ENCODE data around the gene RBMS3. TPM values are rescaled to one million over a fixed set of nuclear protein-coding genes. Genes with fewer than 3 reads are reported as not detected.

RBMS3 gene
- total RNA-seq, 1 experiment from 2014 or later, result 7.4 TPM

DNA sequence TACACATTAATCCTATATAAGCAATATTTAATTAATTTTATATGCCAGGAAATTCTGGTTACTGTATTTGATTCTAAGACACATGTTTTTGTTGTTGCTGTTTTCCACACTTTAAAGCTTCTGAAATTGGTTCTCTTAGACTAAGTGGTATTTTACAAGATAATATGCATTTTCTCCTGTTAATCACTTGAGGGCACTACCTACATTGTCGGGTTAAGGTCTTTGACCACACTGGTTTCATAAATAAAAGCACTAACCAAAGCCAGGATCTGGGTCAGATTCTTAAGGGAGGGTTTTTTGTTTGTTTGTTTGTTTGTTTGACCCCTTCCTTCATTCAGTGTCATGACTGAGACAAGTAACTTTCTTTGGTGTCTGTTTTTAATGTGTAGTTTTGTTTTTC, 590.2 kb downstream of the RBMS3 start:
- H3K27me3 Mint-ChIP-seq (ENCODE audit: insufficient read depth, unreplicated experiment), result no peaks in the 10 kb centered on the region
- no peak for TF ChIP-seq CTCF (IDR thresholded peaks at IDR 0.05; ENCODE audit: insufficient read depth in 1 of 2, low read depth in 1 of 2, low read length in 1 of 2, severe bottlenecking in 1 of 2, unreplicated experiment in 1 of 2)
- no peaks in the 10 kb centered on the region for H3K27me3 ChIP-seq (replicated peaks; ENCODE audit: control insufficient read depth, insufficient read depth, low read length)
- no peaks in the 10 kb centered on the region for H3K36me3 ChIP-seq (ENCODE audit: control insufficient read depth, insufficient read depth, low read length)
- POLR2A ChIA-PET, result no interaction called here
- H3K27ac Mint-ChIP-seq (ENCODE audit: unreplicated experiment), result no peak overlapping the region
- no TSS peak for BruUV-seq (replicated peaks)
- DNase-seq, result no peak
- no peaks in the 10 kb centered on the region for H3K36me3 Mint-ChIP-seq (ENCODE audit: insufficient read depth, unreplicated experiment)
- no peak overlapping the region for H3K4me3 Mint-ChIP-seq (ENCODE audit: unreplicated experiment)
- CTCF ChIA-PET, result no interaction called here
- no peak overlapping the region for H3K4me3 ChIP-seq (ENCODE audit: low read depth, low read length)
- H3K9me3 Mint-ChIP-seq (ENCODE audit: unreplicated experiment), result peaks cover 9% of the 10 kb centered on the region
- intact Hi-C loops (cut with micrococcal nuclease; ENCODE audit: unreplicated experiment), result no loop called here
- peaks cover 3% of the 10 kb centered on the region for H3K9me3 ChIP-seq
- H3K4me1 ChIP-seq, result no peaks in the 10 kb centered on the region
- H3K4me1 Mint-ChIP-seq (ENCODE audit: low read depth, unreplicated experiment), result no peaks in the 10 kb centered on the region

DNA sequence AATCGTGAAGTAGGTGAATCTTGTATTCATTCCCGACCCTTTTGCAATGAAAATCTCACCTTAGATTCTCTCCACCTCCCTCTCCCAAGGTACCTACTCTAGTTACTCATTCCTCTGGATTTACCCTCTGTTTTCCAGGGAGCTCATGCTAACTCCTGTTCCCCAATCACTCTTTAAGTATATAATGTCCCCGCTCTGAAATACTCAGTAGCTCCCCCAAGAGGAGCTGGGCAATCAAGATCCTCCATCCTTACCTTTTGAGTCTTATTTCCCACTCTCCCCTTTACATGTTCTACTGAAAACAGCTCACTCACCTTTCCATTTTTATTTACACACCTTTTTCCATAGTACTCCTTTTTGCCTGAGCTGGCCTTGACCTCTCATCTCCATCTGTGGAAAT, 599.9 kb downstream of the RBMS3 start:
- H3K4me1 ChIP-seq, result no peaks in the 10 kb centered on the region
- CTCF ChIA-PET, result no interaction called here
- POLR2A ChIA-PET, result no interaction called here
- no peaks in the 10 kb centered on the region for H3K9me3 ChIP-seq
- Mint-ChIP-seq H3K27me3 (ENCODE audit: insufficient read depth, unreplicated experiment) (peaks cover 2% of the 10 kb centered on the region), H3K4me3 (ENCODE audit: unreplicated experiment) (no peak overlapping the region), H3K9me3 (ENCODE audit: unreplicated experiment) (no peaks in the 10 kb centered on the region), H3K36me3 (ENCODE audit: insufficient read depth, unreplicated experiment) (no peaks in the 10 kb centered on the region), H3K27ac (ENCODE audit: unreplicated experiment) (no peak overlapping the region), H3K4me1 (ENCODE audit: low read depth, unreplicated experiment) (no peaks in the 10 kb centered on the region)
- H3K36me3 ChIP-seq (ENCODE audit: control insufficient read depth, insufficient read depth, low read length), result no peaks in the 10 kb centered on the region
- H3K27me3 ChIP-seq (replicated peaks; ENCODE audit: control insufficient read depth, insufficient read depth, low read length), result no peaks in the 10 kb centered on the region
- no peak for DNase-seq
- no peak for TF ChIP-seq CTCF (IDR thresholded peaks at IDR 0.05; ENCODE audit: insufficient read depth in 1 of 2, low read depth in 1 of 2, low read length in 1 of 2, severe bottlenecking in 1 of 2, unreplicated experiment in 1 of 2)
- H3K4me3 ChIP-seq (ENCODE audit: low read depth, low read length), result no peak overlapping the region
- BruUV-seq (replicated peaks), result no TSS peak
- intact Hi-C loops (cut with micrococcal nuclease; ENCODE audit: unreplicated experiment), result no loop called here

DNA sequence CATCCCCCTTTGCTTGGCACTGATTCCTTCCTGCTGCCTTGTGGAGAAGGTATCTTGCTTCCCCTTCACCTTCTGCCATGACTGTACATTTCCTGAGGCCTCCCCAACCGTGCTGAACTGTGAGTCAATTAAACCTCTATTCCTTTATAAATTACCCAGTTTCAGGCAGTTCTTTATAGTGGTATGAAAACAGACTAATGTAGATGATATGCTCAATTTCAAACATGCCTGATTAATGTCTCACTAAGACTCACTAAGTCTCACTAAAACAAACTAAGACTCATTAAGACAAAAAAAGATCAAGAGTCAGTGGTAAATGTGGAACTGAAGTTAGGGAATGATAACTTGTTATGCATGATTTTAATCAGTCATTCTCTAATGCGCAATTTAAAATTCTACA, 606.6 kb downstream of the RBMS3 start:
- H3K9me3 ChIP-seq, result no peaks in the 10 kb centered on the region
- no peak for DNase-seq
- no peaks in the 10 kb centered on the region for H3K36me3 ChIP-seq (ENCODE audit: control insufficient read depth, insufficient read depth, low read length)
- POLR2A ChIA-PET, result no interaction called here
- no peaks in the 10 kb centered on the region for H3K27me3 ChIP-seq (replicated peaks; ENCODE audit: control insufficient read depth, insufficient read depth, low read length)
- Mint-ChIP-seq H3K4me3 (ENCODE audit: unreplicated experiment) (no peak overlapping the region), H3K36me3 (ENCODE audit: insufficient read depth, unreplicated experiment) (no peaks in the 10 kb centered on the region), H3K27ac (ENCODE audit: unreplicated experiment) (no peak overlapping the region), H3K9me3 (ENCODE audit: unreplicated experiment) (no peaks in the 10 kb centered on the region), H3K4me1 (ENCODE audit: low read depth, unreplicated experiment) (no peaks in the 10 kb centered on the region), H3K27me3 (ENCODE audit: insufficient read depth, unreplicated experiment) (peaks cover 3% of the 10 kb centered on the region)
- CTCF ChIA-PET, result no interaction called here
- intact Hi-C loops (cut with micrococcal nuclease; ENCODE audit: unreplicated experiment), result no loop called here
- no peaks in the 10 kb centered on the region for H3K4me1 ChIP-seq
- no peak for TF ChIP-seq CTCF (IDR thresholded peaks at IDR 0.05; ENCODE audit: insufficient read depth in 1 of 2, low read depth in 1 of 2, low read length in 1 of 2, severe bottlenecking in 1 of 2, unreplicated experiment in 1 of 2)
- BruUV-seq (replicated peaks), result no TSS peak
- H3K4me3 ChIP-seq (ENCODE audit: low read depth, low read length), result no peak overlapping the region

Measured in Caco-2 (cell line).